T-helper 1 cell treated with Interleukin-12 subunit alpha and Interleukin-12 subunit beta and Interleukin-4 antibody, amounts not matched to agents 30 μg/mL and 1 μg/mL, for 36 hours (primary cell): Measurements from ENCODE around the gene FGR.

ENCODE experiments used
- H3K27ac Mint-ChIP-seq: one replicate; pipeline ENCODE4 v1.8.0; 2021; ENCODE audit warnings: mild to moderate bottlenecking, mixed read lengths
- H3K27me3 Mint-ChIP-seq: one replicate; pipeline ENCODE4 v1.8.0; 2021; ENCODE audit warnings: low read depth, mixed read lengths
- H3K36me3 Mint-ChIP-seq: one replicate; pipeline ENCODE4 v1.8.0; 2021; ENCODE audit warnings: low read depth, mixed read lengths
- H3K4me1 Mint-ChIP-seq: one replicate; pipeline ENCODE4 v1.8.0; 2021; ENCODE audit warnings: low read depth, mixed read lengths
- H3K4me3 Mint-ChIP-seq: one replicate; pipeline ENCODE4 v1.8.0; 2021; ENCODE audit warnings: mild to moderate bottlenecking, moderate library complexity, mixed read lengths
- H3K9me3 Mint-ChIP-seq: one replicate; pipeline ENCODE4 v1.8.0; 2021; ENCODE audit warnings: mixed read lengths

Gene FGR

GRCh38 chr1:27665016-27665651 is 30.1 kb upstream of the FGR start:
- H3K4me1 Mint-ChIP-seq: peaks cover 47% of the 10 kb centered on the region
- H3K27me3 Mint-ChIP-seq: no peaks in the 10 kb centered on the region
- no peak overlapping the region for H3K4me3 Mint-ChIP-seq
- H3K36me3 Mint-ChIP-seq: peaks cover 34% of the 10 kb centered on the region
- no peak overlapping the region for H3K27ac Mint-ChIP-seq
- H3K9me3 Mint-ChIP-seq: no peaks in the 10 kb centered on the region

- Mint-ChIP-seq H3K27me3 (no peaks in the 10 kb centered on the region), H3K9me3 (no peaks in the 10 kb centered on the region), H3K4me1 (peaks cover 45% of the 10 kb centered on the region), H3K4me3 (no peak overlapping the region), H3K27ac (no peak overlapping the region), H3K36me3 (peaks cover 34% of the 10 kb centered on the region)
These were observed 29.3 kb upstream of the FGR start for GRCh38 chr1:27664291-27664690.

DNA sequence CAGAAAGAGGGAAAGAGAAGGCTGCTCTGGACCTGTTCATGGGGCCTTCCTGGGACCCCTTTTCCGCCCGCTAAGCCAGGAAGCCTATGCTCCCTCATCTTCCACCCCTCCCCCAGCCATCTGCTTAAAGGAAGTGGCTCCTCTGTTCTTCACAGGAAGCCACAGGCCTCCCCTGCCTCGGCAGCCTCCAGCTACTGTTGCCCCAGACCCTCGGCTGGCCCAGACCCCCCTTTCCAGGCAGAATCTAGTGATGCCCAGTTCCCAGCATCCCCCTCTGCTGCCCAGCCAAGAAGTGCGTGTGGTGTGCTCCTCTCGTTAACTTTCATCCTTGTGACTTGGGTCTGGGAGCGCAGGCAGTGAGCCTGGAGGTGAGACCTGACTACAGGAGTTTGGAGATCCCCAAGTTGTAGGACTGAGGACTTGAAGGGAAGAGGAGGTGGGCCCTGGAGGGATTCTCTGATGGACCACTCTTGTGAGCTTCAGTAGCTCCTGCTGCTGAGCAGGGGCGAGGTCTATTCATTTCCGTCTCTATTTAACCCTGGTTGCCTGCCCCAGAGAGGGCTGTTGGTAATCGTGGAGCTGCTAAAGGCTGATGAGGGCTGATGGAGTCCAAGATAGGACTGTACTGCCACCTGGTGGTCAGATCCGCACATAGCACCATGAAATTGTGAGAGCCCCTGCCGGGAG is 27.9 kb upstream of the FGR start:
- H3K27me3 Mint-ChIP-seq: no peaks in the 10 kb centered on the region
- peak overlapping the region; percentile 73 for H3K4me3 Mint-ChIP-seq
- H3K9me3 Mint-ChIP-seq: no peaks in the 10 kb centered on the region
- H3K4me1 Mint-ChIP-seq: peaks cover 49% of the 10 kb centered on the region
- peak overlapping the region; percentile 97 for H3K27ac Mint-ChIP-seq
- peaks cover 27% of the 10 kb centered on the region for H3K36me3 Mint-ChIP-seq

DNA sequence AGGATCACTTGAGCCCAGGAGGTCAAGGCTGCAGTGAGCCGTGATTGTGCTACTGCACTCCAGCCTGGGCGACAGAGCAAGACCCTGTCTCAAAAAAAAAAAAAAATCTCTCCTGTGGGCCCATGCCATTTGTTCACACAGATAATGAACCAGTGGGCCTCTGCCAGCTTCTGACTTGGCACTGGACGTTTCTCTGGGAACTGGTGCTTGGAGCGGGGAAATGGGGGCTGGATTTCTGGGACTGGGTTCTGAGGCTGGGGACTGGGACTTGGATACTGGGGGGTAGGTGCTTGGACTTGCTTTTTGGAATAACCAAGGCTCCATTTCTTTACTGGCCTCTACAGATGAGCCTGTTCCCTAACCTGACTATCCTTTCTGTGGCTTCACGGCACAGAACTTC is 27.3 kb upstream of the FGR start:
- H3K4me1 Mint-ChIP-seq: peaks cover 46% of the 10 kb centered on the region
- H3K4me3 Mint-ChIP-seq: peak overlapping the region; percentile 73
- H3K27ac Mint-ChIP-seq: peak overlapping the region; percentile 97
- H3K9me3 Mint-ChIP-seq: no peaks in the 10 kb centered on the region
- H3K36me3 Mint-ChIP-seq: peaks cover 24% of the 10 kb centered on the region
- H3K27me3 Mint-ChIP-seq: no peaks in the 10 kb centered on the region

DNA sequence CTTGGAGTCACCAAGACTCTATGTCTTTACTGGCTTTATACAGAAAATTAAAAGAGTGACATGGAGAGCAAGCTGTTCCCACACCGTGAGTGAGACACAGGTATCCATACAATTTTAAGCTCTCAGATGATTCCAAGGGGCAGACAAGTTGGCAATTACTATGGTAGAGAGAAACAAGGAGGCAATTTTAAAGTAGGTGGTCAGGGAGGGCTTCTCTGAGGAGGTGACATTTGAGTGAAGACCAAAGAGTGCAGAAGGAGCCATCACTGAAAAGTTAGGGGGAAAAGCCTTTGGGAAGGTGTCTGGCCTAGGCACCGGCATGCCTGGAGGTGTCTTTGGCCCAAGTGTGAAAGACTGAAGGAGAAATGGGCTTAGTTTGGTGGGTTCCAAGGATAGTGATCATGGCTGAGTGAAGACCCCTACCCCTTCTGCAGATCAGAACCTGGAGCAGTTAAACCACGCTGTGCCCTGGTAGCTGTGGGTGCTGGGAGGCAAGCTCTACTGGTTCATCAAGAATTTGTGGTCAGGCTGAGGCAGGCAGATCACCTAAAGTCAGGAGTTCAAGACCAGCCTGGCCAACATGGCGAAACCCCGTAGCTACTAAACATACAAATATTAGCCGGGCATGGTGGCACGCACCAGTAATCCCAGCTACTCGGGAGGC is 26.6 kb upstream of the FGR start:
- H3K9me3 Mint-ChIP-seq: no peaks in the 10 kb centered on the region
- peak overlapping the region; percentile 100 for H3K27ac Mint-ChIP-seq
- peaks cover 46% of the 10 kb centered on the region for H3K4me1 Mint-ChIP-seq
- H3K4me3 Mint-ChIP-seq: peak overlapping the region; percentile 54
- no peaks in the 10 kb centered on the region for H3K27me3 Mint-ChIP-seq
- peaks cover 20% of the 10 kb centered on the region for H3K36me3 Mint-ChIP-seq

- Mint-ChIP-seq H3K4me1 (peaks cover 54% of the 10 kb centered on the region), H3K36me3 (peaks cover 11% of the 10 kb centered on the region), H3K27me3 (no peaks in the 10 kb centered on the region), H3K27ac (peak overlapping the region; percentile 100), H3K4me3 (peak overlapping the region; percentile 92), H3K9me3 (no peaks in the 10 kb centered on the region)
These were observed 25.4 kb upstream of the FGR start for GRCh38 chr1:27660300-27660835.

DNA sequence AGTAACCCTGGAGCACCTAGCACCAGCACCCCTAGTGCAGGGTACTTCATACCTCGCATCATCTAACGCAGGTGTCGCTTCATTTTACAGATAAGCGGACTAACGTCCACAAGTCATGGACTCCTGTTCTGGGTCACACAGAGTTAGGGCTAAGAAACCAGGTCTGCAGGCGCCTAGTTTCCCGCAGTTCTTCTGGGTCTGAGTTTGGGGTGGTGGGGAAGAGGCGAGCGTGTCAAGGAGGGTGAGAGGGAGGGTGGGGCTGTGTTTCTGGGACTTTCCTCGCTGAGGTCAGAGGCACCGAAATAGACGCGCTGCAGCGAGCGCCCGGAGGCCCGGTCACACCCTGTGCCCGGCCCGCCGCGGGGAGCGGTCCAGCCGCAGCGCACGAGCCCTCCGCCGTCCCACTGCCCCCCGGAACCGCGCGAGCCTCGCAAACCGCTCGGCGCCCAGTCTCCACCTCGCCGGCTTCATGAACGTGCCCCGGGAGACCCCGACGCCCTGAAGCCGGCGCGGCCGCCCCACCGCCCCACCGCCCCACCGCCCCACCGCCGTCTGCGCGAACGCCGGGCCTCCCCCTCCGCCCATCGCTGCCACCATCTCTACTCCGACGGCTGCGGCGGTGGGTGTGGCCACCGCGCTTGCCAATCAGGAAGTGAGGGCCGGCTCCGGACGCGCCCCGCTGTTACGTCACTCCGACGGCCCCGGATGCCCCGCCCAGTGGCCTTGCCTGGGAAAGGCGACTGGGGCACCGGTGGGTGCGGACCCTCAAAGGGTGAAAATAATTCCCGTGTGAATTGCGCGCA is 24.7 kb upstream of the FGR start:
- H3K27me3 Mint-ChIP-seq: no peaks in the 10 kb centered on the region
- H3K36me3 Mint-ChIP-seq: peaks cover 13% of the 10 kb centered on the region
- H3K4me3 Mint-ChIP-seq: peak overlapping the region; percentile 92
- peak overlapping the region; percentile 100 for H3K27ac Mint-ChIP-seq
- H3K9me3 Mint-ChIP-seq: no peaks in the 10 kb centered on the region
- peaks cover 58% of the 10 kb centered on the region for H3K4me1 Mint-ChIP-seq

- H3K4me1 Mint-ChIP-seq: peaks cover 58% of the 10 kb centered on the region
- H3K4me3 Mint-ChIP-seq: peak overlapping the region; percentile 86
- peak overlapping the region; percentile 100 for H3K27ac Mint-ChIP-seq
- H3K27me3 Mint-ChIP-seq: no peaks in the 10 kb centered on the region
- no peaks in the 10 kb centered on the region for H3K9me3 Mint-ChIP-seq
- H3K36me3 Mint-ChIP-seq: peaks cover 13% of the 10 kb centered on the region
These were observed 24.0 kb upstream of the FGR start for GRCh38 chr1:27658951-27659496.

DNA sequence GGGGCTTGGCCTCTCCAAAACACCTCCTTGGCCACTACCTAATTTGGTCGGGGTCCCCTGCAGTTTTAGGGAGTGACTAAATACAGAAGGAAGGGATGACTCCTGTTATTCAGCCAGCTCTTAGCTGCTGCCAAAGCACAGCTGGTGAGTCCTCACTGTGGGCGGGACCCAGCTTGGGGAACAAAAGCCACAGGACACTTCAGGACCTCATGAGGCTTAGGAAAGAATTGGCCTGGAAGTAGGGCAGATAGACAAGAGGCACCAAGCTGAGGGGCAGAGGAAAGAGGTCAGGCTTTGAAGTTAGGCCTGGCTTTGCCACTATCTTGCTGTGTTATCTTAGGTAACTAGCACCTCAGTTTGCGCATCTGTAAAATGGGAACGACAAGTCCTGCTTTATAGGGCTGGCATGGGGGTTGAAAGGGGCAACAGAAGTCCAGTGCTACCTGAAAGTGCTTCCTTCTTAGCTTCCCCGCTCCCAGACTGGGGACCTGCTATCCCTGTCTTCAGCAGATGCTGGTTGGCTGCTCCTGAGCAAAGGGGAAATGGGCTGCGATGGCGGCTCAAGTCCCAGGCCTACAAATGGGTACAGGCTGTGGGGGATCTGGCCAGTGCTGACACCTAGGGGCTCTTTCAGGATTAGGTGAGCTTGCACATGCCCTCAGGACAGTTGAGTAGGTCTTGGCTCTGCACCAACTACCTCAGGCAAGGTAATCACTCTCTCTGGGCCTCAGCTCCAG is 21.3 kb upstream of the FGR start:
- Mint-ChIP-seq H3K27ac (no peak overlapping the region), H3K27me3 (no peaks in the 10 kb centered on the region), H3K4me1 (peaks cover 42% of the 10 kb centered on the region), H3K36me3 (peaks cover 5% of the 10 kb centered on the region), H3K4me3 (no peak overlapping the region), H3K9me3 (no peaks in the 10 kb centered on the region)

- H3K4me1 Mint-ChIP-seq: peaks cover 41% of the 10 kb centered on the region
- peak overlapping the region; percentile 57 for H3K27ac Mint-ChIP-seq
- H3K9me3 Mint-ChIP-seq: no peaks in the 10 kb centered on the region
- peaks cover 2% of the 10 kb centered on the region for H3K36me3 Mint-ChIP-seq
- H3K4me3 Mint-ChIP-seq: no peak overlapping the region
- no peaks in the 10 kb centered on the region for H3K27me3 Mint-ChIP-seq
These were observed 20.4 kb upstream of the FGR start for GRCh38 chr1:27655151-27655937.

GRCh38 chr1:27652111-27652864 is 17.3 kb upstream of the FGR start:
- no peak overlapping the region for H3K4me3 Mint-ChIP-seq
- H3K9me3 Mint-ChIP-seq: no peaks in the 10 kb centered on the region
- no peak overlapping the region for H3K27ac Mint-ChIP-seq
- peaks cover 36% of the 10 kb centered on the region for H3K4me1 Mint-ChIP-seq
- H3K36me3 Mint-ChIP-seq: peaks cover 2% of the 10 kb centered on the region
- H3K27me3 Mint-ChIP-seq: no peaks in the 10 kb centered on the region

DNA sequence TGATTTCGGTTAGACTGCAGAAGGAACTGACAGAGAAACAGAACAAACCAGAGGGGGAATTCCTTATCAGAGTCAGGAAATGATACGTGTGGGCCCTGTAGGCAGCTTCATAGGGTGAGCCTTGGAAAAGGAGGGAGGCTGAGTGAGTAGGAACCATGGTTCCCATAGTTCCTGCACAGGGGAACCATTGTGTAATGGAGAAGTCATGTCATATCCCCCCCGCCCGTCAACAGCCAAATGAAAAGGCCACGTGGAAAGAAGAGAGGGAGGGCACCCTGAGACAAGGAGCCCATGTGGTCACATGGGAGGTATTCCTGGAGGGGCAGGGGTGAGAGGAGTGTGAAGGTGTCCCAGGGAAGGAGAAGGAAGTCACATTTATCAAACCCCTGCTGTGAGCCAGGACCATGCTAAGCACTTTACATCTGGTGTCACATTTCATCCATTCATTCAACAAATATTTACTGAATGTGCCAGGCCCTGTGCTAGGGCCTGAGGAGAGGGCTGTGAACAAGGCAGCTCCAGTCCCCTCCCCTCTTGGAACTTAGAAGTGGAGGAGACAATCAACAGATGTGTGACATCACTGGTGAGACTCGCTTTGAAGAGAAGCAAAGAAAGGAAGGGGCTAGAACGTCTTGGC is 15.7 kb upstream of the FGR start:
- no peaks in the 10 kb centered on the region for H3K9me3 Mint-ChIP-seq
- peaks cover 2% of the 10 kb centered on the region for H3K36me3 Mint-ChIP-seq
- peaks cover 33% of the 10 kb centered on the region for H3K4me1 Mint-ChIP-seq
- H3K4me3 Mint-ChIP-seq: no peak overlapping the region
- no peaks in the 10 kb centered on the region for H3K27me3 Mint-ChIP-seq
- peak overlapping the region; percentile 80 for H3K27ac Mint-ChIP-seq
